Thyroid gland (tissue), 4 donors: Measurements from ENCODE around the gene UVSSA. TPM values are rescaled to one million over a fixed set of nuclear protein-coding genes. Genes with fewer than 3 reads are reported as not detected.

Experiments
- DNase-seq, 2 donors: peaks; one replicate each; pipeline ENCODE4 v3.0.0-alpha.2; 2019
- H3K27ac ChIP-seq, 3 donors: fragments of 200-600 bp; sonication (generic); 1 replicate in 2 of 3; 2 replicates in 1 of 3; pipeline ENCODE4 v1.5.1; 2016 to 2019; ENCODE audit warnings: mild to moderate bottlenecking in 1 of 3, moderate library complexity in 1 of 3
- H3K27me3 ChIP-seq: fragments of 200-600 bp; sonication (generic); one replicate; pipeline ENCODE4 v1.5.1; 2019
- H3K36me3 ChIP-seq, 2 donors: fragments of 200-600 bp; sonication (generic); one replicate each; pipeline ENCODE4 v1.5.1; 2016 to 2019
- H3K4me1 ChIP-seq, 2 donors: fragments of 200-600 bp; sonication (generic); one replicate each; pipeline ENCODE4 v1.5.1; 2017 to 2019
- H3K4me3 ChIP-seq, 3 donors: fragments of 200-600 bp; sonication (generic); replicated peaks in 1 of 3; 1 replicate in 2 of 3; 2 replicates in 1 of 3; pipeline ENCODE4 v1.5.1; 2016; ENCODE audit warnings: mild to moderate bottlenecking in 1 of 3
- H3K9me3 ChIP-seq: fragments of 200-600 bp; sonication (generic); one replicate; pipeline ENCODE4 v1.5.1; 2017
- CTCF ChIP-seq, 6 experiments: fragments of 200-600 bp in 3 of 6; fragments of 450-650 bp in 3 of 6; sonication (generic) in 3 of 6; IDR thresholded peaks; one replicate each; pipeline ENCODE4 v1.5.1; 2016 to 2019; ENCODE audit warnings: antibody characterized with exemption in 6 of 6, mild to moderate bottlenecking in 2 of 6, inconsistent platforms in 1 of 6, moderate library complexity in 1 of 6
- POLR2A ChIP-seq, 2 donors: fragments of 450-650 bp; IDR thresholded peaks; one replicate each; pipeline ENCODE4 v1.6.1; 2017; ENCODE audit warnings: antibody characterized with exemption in 2 of 2, mild to moderate bottlenecking in 2 of 2, moderate library complexity in 1 of 2
- WGBS, 2 donors: methylation state at CpG; one replicate each; pipeline ENCODE4 v1.1.5; 2017; 5-methylcytosine and 5-hydroxymethylcytosine counted together
- intact Hi-C: fragments of 100-400 bp; cut with DNase I; formaldehyde crosslinking; loops from one replicate; pipeline ENCODE4 v1.15.1; 2023
- total RNA-seq, 4 donors: library from RNA; depleted of rRNA; stranded (reverse); fragments of >200 nt; gene quantifications; one replicate each; pipeline ENCODE4 v1.2.3, GENCODE V29; 2016

The UVSSA gene
- total RNA-seq, 4 donors from 2014 or later, result 16.7 to 38.7 (median 27.7) TPM

DNA sequence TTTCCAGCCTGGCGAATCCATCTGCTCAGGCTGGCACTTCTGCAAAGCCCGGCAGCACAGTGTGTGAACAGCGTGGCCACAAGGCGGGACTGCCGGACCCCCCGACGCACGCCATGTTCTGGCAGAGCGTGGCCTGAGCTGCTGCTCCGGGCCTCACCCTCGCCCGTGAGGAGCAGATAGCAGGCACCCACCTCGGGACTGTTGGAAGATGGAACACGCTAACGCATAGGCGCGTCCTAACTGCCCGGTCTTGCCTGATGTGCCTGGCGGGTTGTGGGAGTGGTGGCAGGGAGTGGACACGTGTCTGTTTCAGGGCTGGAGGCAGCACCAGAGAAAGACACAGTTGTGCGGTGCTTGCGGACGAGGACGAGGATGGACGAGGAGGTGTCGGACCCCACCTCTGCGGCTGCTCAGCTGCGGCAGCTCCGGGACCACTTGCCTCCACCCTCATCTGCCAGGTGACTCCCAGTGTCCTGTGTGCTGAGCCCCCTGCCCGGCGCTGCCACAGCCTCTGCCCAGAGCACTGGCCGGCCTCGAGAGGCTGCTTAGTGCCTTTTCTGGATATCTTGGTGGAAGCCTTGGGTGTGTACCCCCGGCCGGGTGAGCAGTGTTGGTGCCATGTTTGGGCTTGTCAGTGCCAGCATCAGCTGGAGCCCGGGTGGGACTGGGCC, 28.2 kb downstream of the UVSSA start:
- Histone ChIP-seq H3K4me3 (no peak overlapping the region), H3K27me3 (no peaks in the 10 kb centered on the region), H3K36me3 (peaks cover 7 to 15% of the 10 kb centered on the region in 2 donors), H3K4me1 (peaks cover 0 to under 1% of the 10 kb centered on the region in 2 donors), H3K27ac (no peak overlapping the region), H3K9me3 (no peaks in the 10 kb centered on the region)
- DNase-seq, result no peak
- WGBS, 2 donors, result 95 to 97% methylated on average over 32 to 36 of the region's 36 CpGs
- intact Hi-C loops, result no loop called here
- no peak for TF ChIP-seq POLR2A (IDR thresholded peaks at IDR 0.05)
- TF ChIP-seq CTCF (IDR thresholded peaks at IDR 0.05), result no peak

GRCh38 chr4:1375761-1376322, 28.8 kb downstream of the UVSSA start:
- no peak overlapping the region for H3K4me3 ChIP-seq
- no peak overlapping the region for H3K27ac ChIP-seq
- intact Hi-C loops, result no loop called here
- H3K27me3 ChIP-seq, result no peaks in the 10 kb centered on the region
- TF ChIP-seq CTCF (IDR thresholded peaks at IDR 0.05), result no peak
- no peak for TF ChIP-seq POLR2A (IDR thresholded peaks at IDR 0.05)
- H3K4me1 ChIP-seq, result no peaks in the 10 kb centered on the region
- no peak for DNase-seq
- 84 to 93% methylated on average over 3 to 9 of the region's 17 CpGs for whole genome bisulfite sequencing, 2 donors
- no peaks in the 10 kb centered on the region for H3K9me3 ChIP-seq
- H3K36me3 ChIP-seq, result peaks cover 7 to 15% of the 10 kb centered on the region in 2 donors

GRCh38 chr4:1376391-1376840, 29.4 kb downstream of the UVSSA start:
- Histone ChIP-seq H3K9me3 (no peaks in the 10 kb centered on the region), H3K27ac (no peak overlapping the region), H3K4me3 (no peak overlapping the region), H3K36me3 (peaks cover 7 to 15% of the 10 kb centered on the region in 2 donors), H3K27me3 (no peaks in the 10 kb centered on the region), H3K4me1 (no peaks in the 10 kb centered on the region)
- intact Hi-C loops, result no loop called here
- no peak for DNase-seq
- no peak for TF ChIP-seq POLR2A (IDR thresholded peaks at IDR 0.05)
- no peak for TF ChIP-seq CTCF (IDR thresholded peaks at IDR 0.05)
- 83 to 89% methylated on average over 9 to 21 of the region's 23 CpGs for WGBS, 2 donors

- no peak for DNase-seq
- H3K36me3 ChIP-seq, result peaks cover 7 to 15% of the 10 kb centered on the region in 2 donors
- H3K4me3 ChIP-seq, result no peak overlapping the region
- TF ChIP-seq POLR2A (IDR thresholded peaks at IDR 0.05) (no peak), CTCF (IDR thresholded peaks at IDR 0.05) (no peak)
- no peaks in the 10 kb centered on the region for H3K4me1 ChIP-seq
- WGBS, 2 donors, result 88 to 94% methylated on average over 16 to 20 of the region's 32 CpGs
- intact Hi-C loops, result no loop called here
- no peaks in the 10 kb centered on the region for H3K9me3 ChIP-seq
- H3K27ac ChIP-seq, result no peak overlapping the region
- H3K27me3 ChIP-seq, result no peaks in the 10 kb centered on the region
Measured at GRCh38 chr4:1376841-1377605, 30.0 kb downstream of the UVSSA start.
